ENCODE measurements around the gene TECTB. TPM values are rescaled to one million over a fixed set of nuclear protein-coding genes. Genes with fewer than 3 reads are reported as not detected.

Gene TECTB
- total RNA-seq, 1 donor from 2014 or later = not detected

DNA sequence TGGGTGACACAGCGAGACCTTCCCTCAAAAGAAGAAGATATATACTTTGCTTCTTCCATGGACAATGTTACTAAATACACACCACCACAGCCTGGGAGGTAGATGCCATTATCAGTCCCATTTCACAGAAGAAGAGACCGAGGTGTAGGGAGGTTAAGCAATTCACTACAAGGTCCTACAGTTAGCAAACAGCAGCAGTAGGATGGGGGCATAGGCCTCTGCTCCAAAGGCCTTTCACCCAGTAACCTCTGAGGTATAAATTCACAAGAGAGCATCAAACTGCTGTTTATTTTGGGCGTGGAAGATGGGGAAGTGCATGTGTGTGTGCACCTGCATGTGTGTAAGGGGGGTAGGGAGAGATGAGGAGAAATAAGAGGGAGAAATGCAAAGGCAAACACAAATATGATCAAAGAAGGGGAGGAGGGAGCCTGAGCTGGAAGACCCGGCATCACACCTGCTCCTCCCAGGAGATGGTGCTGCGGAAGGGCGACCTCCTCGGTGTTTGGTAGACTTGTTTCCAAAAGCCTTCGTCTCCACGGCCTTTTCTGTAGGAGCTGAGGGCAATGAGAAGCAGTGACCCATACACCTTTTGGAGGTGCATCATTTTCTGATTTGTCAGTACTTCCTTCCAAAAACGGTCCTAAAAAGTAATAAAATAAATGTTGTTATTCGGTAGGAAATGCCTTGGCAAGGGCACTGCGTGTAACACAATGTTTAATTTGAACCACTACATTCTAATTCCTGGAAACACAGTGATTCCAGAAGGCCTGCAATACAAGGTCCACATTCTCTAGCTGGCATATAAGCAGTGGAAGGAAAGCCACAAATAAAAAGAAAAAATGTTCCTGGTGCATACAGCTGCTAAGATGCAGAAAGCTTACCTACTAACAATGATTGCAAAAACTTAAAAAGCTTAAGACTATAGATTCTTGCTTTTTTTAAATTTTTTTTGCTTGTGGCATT, 64.8 kb downstream of the TECTB start:
- DNase-seq (ENCODE audit: low read depth) = no peak

DNA sequence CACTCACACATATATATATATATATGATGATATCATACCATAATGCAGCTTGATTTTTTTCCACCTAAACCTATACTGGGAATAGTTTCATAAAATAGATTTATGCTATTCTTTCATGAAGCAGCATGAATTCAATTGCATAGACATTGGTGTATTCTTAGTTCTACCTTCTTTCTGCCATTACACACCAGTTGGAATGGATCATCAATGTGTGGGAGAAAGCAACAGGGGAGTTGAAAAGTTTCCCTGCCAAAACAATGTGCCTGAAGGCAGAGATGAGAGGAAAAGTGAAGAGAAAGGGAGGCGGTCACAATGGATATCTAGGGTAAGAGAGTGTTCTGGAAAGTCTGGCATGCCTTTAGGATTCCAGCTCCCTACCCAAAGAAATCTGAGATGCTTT, 65.6 kb downstream of the TECTB start:
- no peak for DNase-seq (ENCODE audit: low read depth)

DNA sequence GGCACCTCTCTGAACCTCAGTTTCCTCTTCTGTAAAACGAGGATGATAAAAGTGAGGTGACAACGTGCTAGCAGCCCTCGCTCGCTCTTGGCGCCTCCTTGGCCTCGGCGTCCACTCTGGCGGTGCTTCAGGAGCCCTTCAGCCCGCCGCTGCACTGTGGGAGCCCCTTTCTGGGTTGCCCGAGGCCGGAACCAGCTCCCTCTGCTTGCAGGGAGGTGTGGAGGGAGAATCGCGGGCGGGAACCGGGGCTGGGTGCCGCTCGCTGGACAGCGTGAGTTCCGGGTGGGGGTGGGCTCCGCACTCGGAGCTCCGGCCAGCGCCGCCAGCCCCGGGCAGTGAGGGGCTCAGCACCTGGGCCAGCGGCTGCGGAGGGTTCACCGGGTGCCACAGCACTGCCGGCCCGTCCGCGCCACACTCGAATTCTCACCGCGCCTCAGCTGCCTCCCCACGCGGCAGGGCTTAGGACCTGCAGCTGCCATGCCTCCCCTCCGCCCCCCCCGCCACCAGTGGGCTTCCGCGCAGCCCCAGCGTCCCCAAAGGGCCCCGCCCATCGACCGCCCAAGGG, 66.4 kb downstream of the TECTB start:
- DNase-seq (ENCODE audit: low read depth) = no peak

DNA sequence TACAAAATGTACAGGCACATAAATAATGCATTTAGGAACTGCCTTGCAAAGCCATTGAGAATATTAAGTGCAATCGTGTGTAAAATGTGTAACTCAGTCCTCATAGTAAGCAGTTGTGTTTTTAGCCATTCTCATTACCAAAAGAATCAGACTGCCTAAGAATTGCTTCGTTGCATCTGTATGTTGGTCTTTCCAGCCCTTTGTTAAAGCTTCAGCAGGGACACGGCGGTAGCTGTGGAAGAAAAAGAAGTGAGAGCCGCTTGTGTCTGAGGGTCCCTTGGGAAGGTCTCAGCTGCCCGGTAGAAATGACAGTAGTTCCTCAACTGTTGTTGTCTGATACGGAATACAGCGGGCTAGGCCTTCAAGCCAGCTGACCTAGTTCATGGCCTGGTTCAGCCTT, 67.9 kb downstream of the TECTB start:
- no peak for DNase-seq (ENCODE audit: low read depth)

DNA sequence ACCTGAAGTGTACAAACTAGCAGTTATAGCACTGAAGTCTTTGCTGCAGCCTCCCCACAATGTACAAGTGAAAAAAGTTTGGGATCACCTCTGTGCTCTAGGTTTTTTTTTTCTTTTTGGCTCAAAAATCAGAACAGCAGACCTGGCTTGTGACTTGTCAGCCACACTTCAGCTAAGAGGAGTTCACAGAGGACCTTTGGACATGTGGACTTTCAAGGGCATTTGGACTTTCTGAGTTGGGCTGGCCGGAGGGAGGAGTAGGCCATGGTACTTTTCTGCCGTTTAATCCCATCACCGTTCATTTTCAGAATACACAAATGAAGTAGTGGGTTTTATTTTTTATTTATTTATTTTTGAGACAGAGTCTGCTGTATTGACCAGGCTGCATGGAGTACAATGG, 68.8 kb downstream of the TECTB start:
- DNase-seq (ENCODE audit: low read depth) = no peak

DNA sequence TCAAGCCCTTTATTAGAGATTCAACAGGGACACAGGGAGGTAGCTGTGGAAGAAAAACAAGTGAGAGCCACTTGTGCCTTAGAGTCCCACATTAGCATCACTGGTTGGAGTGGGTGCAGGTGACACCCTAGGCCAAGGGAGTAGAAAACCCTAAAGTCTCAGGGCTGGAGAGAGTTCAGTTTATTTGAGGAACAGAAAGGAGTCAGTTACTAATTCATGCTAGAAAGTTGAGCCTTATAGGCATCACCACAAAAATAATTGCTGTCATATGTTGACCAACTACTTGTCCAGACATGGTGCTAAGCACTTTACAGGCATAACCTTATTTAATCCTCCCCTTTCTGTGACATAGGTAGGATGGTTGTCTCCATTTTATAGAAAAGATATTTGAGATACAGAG, 69.8 kb downstream of the TECTB start:
- DNase-seq (ENCODE audit: low read depth) = no peak

Other genes starting within 250 kb of the TECTB start
- gene GPAM, start 99.6 kb upstream of the TECTB start, total RNA-seq = 8.5 and 14.9 TPM in 2 replicates
- gene ACSL5, start 90.7 kb downstream of the TECTB start, total RNA-seq = 5.8 and 11.8 TPM in 2 replicates
- gene ZDHHC6, start 163.5 kb downstream of the TECTB start, total RNA-seq = 35.1 and 39.0 TPM in 2 replicates
- 33.2 and 49.7 TPM in 2 replicates for gene VTI1A, start 163.8 kb downstream of the TECTB start, total RNA-seq

Data from renal cortical epithelial cell (primary cell).